HFF-Myc (cell line): ENCODE results near the gene SPATA13.

Source experiments
- DNase-seq: peaks from one replicate; pipeline ENCODE4 v3.0.0-alpha.2; 2011; ENCODE audit warnings: low read depth; ENCODE audit errors: extremely low read depth
- H3K4me3 ChIP-seq: replicated peaks from 2 replicates; pipeline ENCODE4 v1.5.1; 2011; ENCODE audit warnings: low read depth, mild to moderate bottlenecking, control low read depth, low read length
- CTCF ChIP-seq: IDR thresholded peaks from 2 replicates; pipeline ENCODE4 v1.5.1; 2012; ENCODE audit warnings: mild to moderate bottlenecking, low read depth, low read length, control low read depth; ENCODE audit errors: missing control alignments

SPATA13 gene

GRCh38 chr13:24182703-24183081 lies 22.2 kb downstream of the SPATA13 start:
- DNase-seq, result no peak
- no peak overlapping the region for H3K4me3 ChIP-seq
- TF ChIP-seq CTCF, result no peak

GRCh38 chr13:24183741-24184182 lies 23.2 kb downstream of the SPATA13 start:
- no peak for DNase-seq
- no peak for TF ChIP-seq CTCF

GRCh38 chr13:24184265-24184841 lies 23.8 kb downstream of the SPATA13 start:
- no peak for DNase-seq
- no peak overlapping the region for H3K4me3 ChIP-seq
- TF ChIP-seq CTCF, result no peak

More at GRCh38 chr13:24183741-24184182, 23.2 kb downstream of the SPATA13 start:
- H3K4me3 ChIP-seq, result no peak overlapping the region

GRCh38 chr13:24184882-24185281 lies 24.4 kb downstream of the SPATA13 start:
- no peak for DNase-seq
- no peak for TF ChIP-seq CTCF
- no peak overlapping the region for H3K4me3 ChIP-seq

- no peak for TF ChIP-seq CTCF
- no peak overlapping the region for H3K4me3 ChIP-seq
- no peak for DNase-seq
These were observed 25.2 kb downstream of the SPATA13 start for GRCh38 chr13:24185591-24186232.

- DNase-seq, result no peak
These were observed 26.7 kb downstream of the SPATA13 start for GRCh38 chr13:24187185-24187584.

More at GRCh38 chr13:24187185-24187584, 26.7 kb downstream of the SPATA13 start:
- no peak overlapping the region for H3K4me3 ChIP-seq
- TF ChIP-seq CTCF, result no peak
